ENCODE measurements around the gene MFSD12.

MFSD12 gene

GRCh38 chr19:3547301-3547731, 10.1 kb downstream of the MFSD12 start:
- Histone ChIP-seq H3K27ac (replicated peaks; ENCODE audit: low read length) (no peak overlapping the region), H3K4me3 (ENCODE audit: low read length in 2 of 2) (no peak overlapping the region), H2BK12ac (ENCODE audit: low read length) (no peak overlapping the region), H3K4me2 (ENCODE audit: insufficient read depth, low read length, poor library complexity, severe bottlenecking) (no peak overlapping the region), H3K79me1 (ENCODE audit: low read depth, low read length) (peaks cover 16% of the 10 kb centered on the region), H3K23ac (ENCODE audit: low read depth, low read length, poor library complexity) (peak overlapping the region; percentile 55), H3K36me3 (replicated peaks in 1 of 2; ENCODE audit: control insufficient read depth in 2 of 2, insufficient read depth in 2 of 2, low read length in 2 of 2) (peaks cover 18 to 27% of the 10 kb centered on the region in 2 donors), H3K4ac (ENCODE audit: low read length) (no peak overlapping the region), H3K9ac (ENCODE audit: low read depth, low read length, poor library complexity) (peak overlapping the region; percentile 70), H2BK5ac (ENCODE audit: low read length) (no peak overlapping the region), H2AFZ (ENCODE audit: low read length) (no peak overlapping the region), H4K8ac (ENCODE audit: low read depth, low read length) (peak overlapping the region; percentile 17), H2BK120ac (ENCODE audit: low read depth, low read length) (no peak overlapping the region), H3K14ac (ENCODE audit: low read length) (no peak overlapping the region), H3K4me1 (ENCODE audit: control insufficient read depth in 2 of 2, insufficient read depth in 1 of 2, low read depth in 1 of 2, low read length in 2 of 2) (peaks cover 0 to 3% of the 10 kb centered on the region in 2 donors), H3K27me3 (ENCODE audit: control insufficient read depth in 3 of 3, insufficient read depth in 3 of 3, low read depth in 1 of 3, low read length in 3 of 3) (no peaks in the 10 kb centered on the region), H4K91ac (ENCODE audit: low read depth, low read length, poor library complexity) (no peak overlapping the region), H2BK15ac (ENCODE audit: low read length) (peak overlapping the region; percentile 37), H2AK5ac (ENCODE audit: low read depth, low read length) (no peak overlapping the region), H3K9me3 (replicated peaks in 1 of 2; ENCODE audit: control insufficient read depth in 2 of 2, insufficient read depth in 1 of 2, low read depth in 1 of 2, low read length in 2 of 2) (no peaks in the 10 kb centered on the region), H3K18ac (ENCODE audit: low read length) (peak overlapping the region; percentile 28)
- no CpG with 5 or more reads among the region's 15 CpGs for WGBS, 2 donors (ENCODE audit: extremely low coverage in 2 of 2, insufficient read length in 2 of 2, insufficient replicate concordance in 1 of 2)
- DNase-seq (ENCODE audit: low spot score): no peak

GRCh38 chr19:3546119-3546518, 11.3 kb downstream of the MFSD12 start:
- Histone ChIP-seq H3K14ac (ENCODE audit: low read length) (no peak overlapping the region), H4K91ac (ENCODE audit: low read depth, low read length, poor library complexity) (no peak overlapping the region), H3K4me1 (ENCODE audit: control insufficient read depth in 2 of 2, insufficient read depth in 1 of 2, low read depth in 1 of 2, low read length in 2 of 2) (peaks cover 0 to 3% of the 10 kb centered on the region in 2 donors), H3K27me3 (ENCODE audit: control insufficient read depth in 3 of 3, insufficient read depth in 3 of 3, low read depth in 1 of 3, low read length in 3 of 3) (no peaks in the 10 kb centered on the region), H2BK12ac (ENCODE audit: low read length) (no peak overlapping the region), H3K23ac (ENCODE audit: low read depth, low read length, poor library complexity) (peak overlapping the region; percentile 55), H3K4me2 (ENCODE audit: insufficient read depth, low read length, poor library complexity, severe bottlenecking) (no peak overlapping the region), H3K9ac (ENCODE audit: low read depth, low read length, poor library complexity) (peak overlapping the region; percentile 77), H3K27ac (replicated peaks; ENCODE audit: low read length) (no peak overlapping the region), H4K8ac (ENCODE audit: low read depth, low read length) (no peak overlapping the region), H2BK5ac (ENCODE audit: low read length) (peak overlapping the region; percentile 44), H3K18ac (ENCODE audit: low read length) (no peak overlapping the region), H3K79me1 (ENCODE audit: low read depth, low read length) (peaks cover 13% of the 10 kb centered on the region), H3K4ac (ENCODE audit: low read length) (no peak overlapping the region), H2AK5ac (ENCODE audit: low read depth, low read length) (peak overlapping the region; percentile 81), H3K9me3 (replicated peaks in 1 of 2; ENCODE audit: control insufficient read depth in 2 of 2, insufficient read depth in 1 of 2, low read depth in 1 of 2, low read length in 2 of 2) (no peaks in the 10 kb centered on the region), H2BK15ac (ENCODE audit: low read length) (no peak overlapping the region), H2BK120ac (ENCODE audit: low read depth, low read length) (no peak overlapping the region), H2AFZ (ENCODE audit: low read length) (no peak overlapping the region), H3K4me3 (ENCODE audit: low read length in 2 of 2) (no peak overlapping the region), H3K36me3 (replicated peaks in 1 of 2; ENCODE audit: control insufficient read depth in 2 of 2, insufficient read depth in 2 of 2, low read length in 2 of 2) (peaks cover 18 to 26% of the 10 kb centered on the region in 2 donors)
- WGBS, 2 donors (ENCODE audit: extremely low coverage in 2 of 2, insufficient read length in 2 of 2, insufficient replicate concordance in 1 of 2): no CpG with 5 or more reads among the region's 23 CpGs
- no peak for DNase-seq (ENCODE audit: low spot score)

DNA sequence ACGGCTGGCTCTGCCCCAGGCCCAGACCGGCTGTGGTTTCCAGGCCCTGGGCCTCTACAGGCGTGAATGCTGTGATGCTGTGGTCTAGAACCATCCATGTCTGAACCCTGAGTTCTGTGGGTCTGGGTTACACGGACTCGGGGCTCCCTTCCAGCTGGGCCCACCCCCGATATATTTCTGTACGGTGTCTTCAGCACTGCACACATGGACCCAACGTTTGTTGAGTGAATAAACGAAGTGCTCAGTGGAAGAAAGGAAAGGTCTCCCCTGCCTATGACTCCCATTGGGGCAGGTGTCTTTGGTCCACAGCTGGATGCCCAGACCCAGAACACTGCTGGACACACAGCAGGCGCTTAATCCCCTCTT, 11.7 kb downstream of the MFSD12 start:
- H3K23ac ChIP-seq (ENCODE audit: low read depth, low read length, poor library complexity): peak overlapping the region; percentile 89
- no peak overlapping the region for H3K4me3 ChIP-seq (ENCODE audit: low read length in 2 of 2)
- H3K18ac ChIP-seq (ENCODE audit: low read length): no peak overlapping the region
- H3K4ac ChIP-seq (ENCODE audit: low read length): no peak overlapping the region
- H3K9ac ChIP-seq (ENCODE audit: low read depth, low read length, poor library complexity): no peak overlapping the region
- H4K91ac ChIP-seq (ENCODE audit: low read depth, low read length, poor library complexity): no peak overlapping the region
- H3K4me2 ChIP-seq (ENCODE audit: insufficient read depth, low read length, poor library complexity, severe bottlenecking): no peak overlapping the region
- peak overlapping the region; percentile 10 for H2AK5ac ChIP-seq (ENCODE audit: low read depth, low read length)
- H3K27ac ChIP-seq (replicated peaks; ENCODE audit: low read length): no peak overlapping the region
- peaks cover 18 to 23% of the 10 kb centered on the region in 2 donors for H3K36me3 ChIP-seq (replicated peaks in 1 of 2; ENCODE audit: control insufficient read depth in 2 of 2, insufficient read depth in 2 of 2, low read length in 2 of 2)
- no CpG with 5 or more reads among the region's 10 CpGs for WGBS, 2 donors (ENCODE audit: extremely low coverage in 2 of 2, insufficient read length in 2 of 2, insufficient replicate concordance in 1 of 2)
- no peaks in the 10 kb centered on the region for H3K9me3 ChIP-seq (replicated peaks in 1 of 2; ENCODE audit: control insufficient read depth in 2 of 2, insufficient read depth in 1 of 2, low read depth in 1 of 2, low read length in 2 of 2)
- H3K4me1 ChIP-seq (ENCODE audit: control insufficient read depth in 2 of 2, insufficient read depth in 1 of 2, low read depth in 1 of 2, low read length in 2 of 2): peaks cover 0 to 3% of the 10 kb centered on the region in 2 donors
- H3K79me1 ChIP-seq (ENCODE audit: low read depth, low read length): peaks cover 10% of the 10 kb centered on the region
- H2BK12ac ChIP-seq (ENCODE audit: low read length): peak overlapping the region; percentile 75
- no peak overlapping the region for H2AFZ ChIP-seq (ENCODE audit: low read length)
- no peaks in the 10 kb centered on the region for H3K27me3 ChIP-seq (ENCODE audit: control insufficient read depth in 3 of 3, insufficient read depth in 3 of 3, low read depth in 1 of 3, low read length in 3 of 3)
- H2BK15ac ChIP-seq (ENCODE audit: low read length): no peak overlapping the region
- H4K8ac ChIP-seq (ENCODE audit: low read depth, low read length): no peak overlapping the region
- peak overlapping the region; percentile 3 for H3K14ac ChIP-seq (ENCODE audit: low read length)
- peak overlapping the region; percentile 44 for H2BK5ac ChIP-seq (ENCODE audit: low read length)
- no peak overlapping the region for H2BK120ac ChIP-seq (ENCODE audit: low read depth, low read length)
- no peak for DNase-seq (ENCODE audit: low spot score)

- no peaks in the 10 kb centered on the region for H3K27me3 ChIP-seq (ENCODE audit: control insufficient read depth in 3 of 3, insufficient read depth in 3 of 3, low read depth in 1 of 3, low read length in 3 of 3)
- peaks cover 0 to 3% of the 10 kb centered on the region in 2 donors for H3K4me1 ChIP-seq (ENCODE audit: control insufficient read depth in 2 of 2, insufficient read depth in 1 of 2, low read depth in 1 of 2, low read length in 2 of 2)
- no peak overlapping the region for H4K91ac ChIP-seq (ENCODE audit: low read depth, low read length, poor library complexity)
- H2BK12ac ChIP-seq (ENCODE audit: low read length): peak overlapping the region; percentile 75
- H2AK5ac ChIP-seq (ENCODE audit: low read depth, low read length): peak overlapping the region; percentile 70
- no peak overlapping the region for H2BK15ac ChIP-seq (ENCODE audit: low read length)
- no peaks in the 10 kb centered on the region for H3K9me3 ChIP-seq (replicated peaks in 1 of 2; ENCODE audit: control insufficient read depth in 2 of 2, insufficient read depth in 1 of 2, low read depth in 1 of 2, low read length in 2 of 2)
- H3K27ac ChIP-seq (replicated peaks; ENCODE audit: low read length): no peak overlapping the region
- H3K18ac ChIP-seq (ENCODE audit: low read length): peak overlapping the region; percentile 70
- H3K36me3 ChIP-seq (replicated peaks in 1 of 2; ENCODE audit: control insufficient read depth in 2 of 2, insufficient read depth in 2 of 2, low read length in 2 of 2): peaks cover 18 to 25% of the 10 kb centered on the region in 2 donors
- H3K9ac ChIP-seq (ENCODE audit: low read depth, low read length, poor library complexity): peak overlapping the region; percentile 80
- H3K79me1 ChIP-seq (ENCODE audit: low read depth, low read length): peaks cover 10% of the 10 kb centered on the region
- H3K4ac ChIP-seq (ENCODE audit: low read length): no peak overlapping the region
- no peak overlapping the region for H2BK120ac ChIP-seq (ENCODE audit: low read depth, low read length)
- WGBS, 2 donors (ENCODE audit: extremely low coverage in 2 of 2, insufficient read length in 2 of 2, insufficient replicate concordance in 1 of 2): no CpG with 5 or more reads among the region's 30 CpGs
- H2AFZ ChIP-seq (ENCODE audit: low read length): no peak overlapping the region
- peak; percentile 55 for DNase-seq (ENCODE audit: low spot score)
- H3K4me3 ChIP-seq (ENCODE audit: low read length in 2 of 2): peak overlapping the region in 1 of 2 donors; percentile 10
- H3K23ac ChIP-seq (ENCODE audit: low read depth, low read length, poor library complexity): peak overlapping the region; percentile 89
- H3K14ac ChIP-seq (ENCODE audit: low read length): no peak overlapping the region
- no peak overlapping the region for H4K8ac ChIP-seq (ENCODE audit: low read depth, low read length)
- H3K4me2 ChIP-seq (ENCODE audit: insufficient read depth, low read length, poor library complexity, severe bottlenecking): no peak overlapping the region
- H2BK5ac ChIP-seq (ENCODE audit: low read length): no peak overlapping the region
Observed at GRCh38 chr19:3544742-3545668, 12.4 kb downstream of the MFSD12 start.

Measured in neuronal stem cell (in vitro differentiated cells).